ENCODE data around the gene ZNF714.

DNA sequence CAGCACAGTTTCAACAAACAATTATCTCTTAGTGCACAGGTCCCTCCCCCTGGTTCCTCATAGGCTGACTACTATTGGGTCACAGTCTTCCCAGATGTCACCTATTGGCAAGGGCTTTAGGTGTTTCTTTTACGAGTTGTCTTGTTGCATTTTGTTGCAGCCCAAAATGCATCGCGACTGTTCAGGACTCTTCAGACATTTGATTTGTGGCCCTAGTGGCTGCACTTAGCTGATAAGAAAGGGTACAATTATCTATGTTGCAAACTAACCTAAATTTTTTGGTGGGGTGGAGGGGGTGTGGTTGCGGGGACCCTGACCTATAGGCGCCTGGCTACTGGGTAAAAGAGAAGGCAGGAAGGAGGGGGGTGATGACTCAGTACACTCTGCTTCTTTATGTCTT is 29.1 kb upstream of the ZNF714 start:
- TF ChIP-seq, protein P1, sequence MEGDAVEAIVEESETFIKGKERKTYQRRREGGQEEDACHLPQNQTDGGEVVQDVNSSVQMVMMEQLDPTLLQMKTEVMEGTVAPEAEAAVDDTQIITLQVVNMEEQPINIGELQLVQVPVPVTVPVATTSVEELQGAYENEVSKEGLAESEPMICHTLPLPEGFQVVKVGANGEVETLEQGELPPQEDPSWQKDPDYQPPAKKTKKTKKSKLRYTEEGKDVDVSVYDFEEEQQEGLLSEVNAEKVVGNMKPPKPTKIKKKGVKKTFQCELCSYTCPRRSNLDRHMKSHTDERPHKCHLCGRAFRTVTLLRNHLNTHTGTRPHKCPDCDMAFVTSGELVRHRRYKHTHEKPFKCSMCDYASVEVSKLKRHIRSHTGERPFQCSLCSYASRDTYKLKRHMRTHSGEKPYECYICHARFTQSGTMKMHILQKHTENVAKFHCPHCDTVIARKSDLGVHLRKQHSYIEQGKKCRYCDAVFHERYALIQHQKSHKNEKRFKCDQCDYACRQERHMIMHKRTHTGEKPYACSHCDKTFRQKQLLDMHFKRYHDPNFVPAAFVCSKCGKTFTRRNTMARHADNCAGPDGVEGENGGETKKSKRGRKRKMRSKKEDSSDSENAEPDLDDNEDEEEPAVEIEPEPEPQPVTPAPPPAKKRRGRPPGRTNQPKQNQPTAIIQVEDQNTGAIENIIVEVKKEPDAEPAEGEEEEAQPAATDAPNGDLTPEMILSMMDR (IDR thresholded peaks at IDR 0.05; ENCODE audit: low read length): no peak
- TF ChIP-seq EZH2 (optimal IDR thresholded peaks at IDR 0.05; ENCODE audit: low read depth, low read length): no peak
- TF ChIP-seq EZH2phosphoT487 (IDR thresholded peaks at IDR 0.05; ENCODE audit: low read length): no peak

Data from MM.1S (cell line).